Fibroblast of lung (primary cell): ENCODE data around the gene SRR. TPM values are rescaled to one million over a fixed set of nuclear protein-coding genes. Genes with fewer than 3 reads are reported as not detected.
"Not testable (repeated sequence)": the region's sequence is repeated elsewhere in the genome, so short reads cannot be mapped to it uniquely, and the experiment has no call there.

ENCODE experiments used
- DNase-seq, 2 donors: peaks; one replicate each; pipeline versions ENCODE4 v3.0.0 to v3.0.0-alpha.2; 2010; ENCODE audit warnings: low read depth in 2 of 2
- H2AFZ ChIP-seq: 2 replicates; pipeline ENCODE4 v1.5.1; 2012; ENCODE audit warnings: low read length, control low read depth, inconsistent platforms
- H3K27ac ChIP-seq: 2 replicates; pipeline ENCODE4 v1.5.1; 2011; ENCODE audit warnings: low read length, control low read depth; ENCODE audit not compliant: insufficient read depth
- H3K27me3 ChIP-seq: 2 replicates; pipeline ENCODE4 v1.5.1; 2011; ENCODE audit warnings: mild to moderate bottlenecking, low read length; ENCODE audit not compliant: control insufficient read depth, insufficient read depth
- H3K36me3 ChIP-seq: 2 replicates; pipeline ENCODE4 v1.5.1; 2011; ENCODE audit warnings: low read length; ENCODE audit not compliant: control insufficient read depth, insufficient read depth
- H3K4me1 ChIP-seq: 2 replicates; pipeline ENCODE4 v1.5.1; 2011; ENCODE audit warnings: low read length; ENCODE audit not compliant: control insufficient read depth, insufficient read depth; ENCODE audit errors: extremely low read depth
- H3K4me2 ChIP-seq: 2 replicates; pipeline ENCODE4 v1.5.1; 2011; ENCODE audit warnings: low read length, control low read depth; ENCODE audit not compliant: insufficient read depth; ENCODE audit errors: extremely low read depth
- H3K4me3 ChIP-seq, 4 experiments: fragments of 200-600 bp in 1 of 4; sonication (generic) in 1 of 4; replicated peaks in 1 of 4; 2 replicates each; pipeline ENCODE4 v1.5.1; 2011 to 2016; ENCODE audit warnings: low read length in 4 of 4, low read depth in 3 of 4, mild to moderate bottlenecking in 3 of 4, control low read depth in 2 of 4, inconsistent platforms in 1 of 4, mixed read lengths in 1 of 4; ENCODE audit not compliant: insufficient read depth in 1 of 4; ENCODE audit errors: control extremely low read depth in 1 of 4
- H3K79me2 ChIP-seq: 2 replicates; pipeline ENCODE4 v1.5.1; 2012; ENCODE audit warnings: mild to moderate bottlenecking, low read length, inconsistent platforms; ENCODE audit not compliant: control insufficient read depth, insufficient read depth
- H3K9ac ChIP-seq: 2 replicates; pipeline ENCODE4 v1.5.1; 2011; ENCODE audit warnings: mild to moderate bottlenecking, low read length, control low read depth; ENCODE audit not compliant: insufficient read depth
- H3K9me3 ChIP-seq: 2 replicates; pipeline ENCODE4 v1.5.1; 2012; ENCODE audit warnings: low read depth, low read length; ENCODE audit not compliant: control insufficient read depth, insufficient read depth
- H4K20me1 ChIP-seq: 2 replicates; pipeline ENCODE4 v1.5.1; 2011; ENCODE audit warnings: low read length; ENCODE audit not compliant: control insufficient read depth, insufficient read depth; ENCODE audit errors: extremely low read depth
- EZH2 ChIP-seq: IDR thresholded peaks from 2 replicates; pipeline ENCODE4 v1.5.1; 2012; ENCODE audit warnings: low read length, control low read depth, mild to moderate bottlenecking; ENCODE audit errors: missing control alignments
- polyA plus RNA-seq, 2 donors: library from polyadenylated mRNA; depleted of rRNA in 1 of 2; stranded (reverse) in 1 of 2; unstranded in 1 of 2; fragments of >200 nt; gene quantifications; 2 replicates each; pipeline ENCODE4 v1.2.1, GENCODE V29; 2011 to 2012; ENCODE audit warnings: missing spikeins in 1 of 2
- total RNA-seq: library from RNA; depleted of rRNA; stranded (reverse); fragments of >200 nt; gene quantifications from 2 replicates; pipeline ENCODE4 v1.2.1, GENCODE V29; 2014
- TF ChIP-seq, protein P1 (sequence below), 2 donors: IDR thresholded peaks in 1 of 2; conservative IDR thresholded peaks in 1 of 2; 1 replicate in 1 of 2; 2 replicates in 1 of 2; pipeline ENCODE4 v1.5.1; 2011 to 2012; ENCODE audit warnings: low read length in 2 of 2, control low read depth in 1 of 2, inconsistent platforms in 1 of 2, low read depth in 1 of 2, mild to moderate bottlenecking in 1 of 2

SRR gene
- total and polyA plus RNA-seq, 2 donors (not counting 1 experiment from before 2014, with no cell fraction given), result 15.0 to 22.3 TPM

- H3K4me2 ChIP-seq, result peak overlapping the region; percentile 21
- TF ChIP-seq EZH2, result no peak
- TF ChIP-seq, protein P1, sequence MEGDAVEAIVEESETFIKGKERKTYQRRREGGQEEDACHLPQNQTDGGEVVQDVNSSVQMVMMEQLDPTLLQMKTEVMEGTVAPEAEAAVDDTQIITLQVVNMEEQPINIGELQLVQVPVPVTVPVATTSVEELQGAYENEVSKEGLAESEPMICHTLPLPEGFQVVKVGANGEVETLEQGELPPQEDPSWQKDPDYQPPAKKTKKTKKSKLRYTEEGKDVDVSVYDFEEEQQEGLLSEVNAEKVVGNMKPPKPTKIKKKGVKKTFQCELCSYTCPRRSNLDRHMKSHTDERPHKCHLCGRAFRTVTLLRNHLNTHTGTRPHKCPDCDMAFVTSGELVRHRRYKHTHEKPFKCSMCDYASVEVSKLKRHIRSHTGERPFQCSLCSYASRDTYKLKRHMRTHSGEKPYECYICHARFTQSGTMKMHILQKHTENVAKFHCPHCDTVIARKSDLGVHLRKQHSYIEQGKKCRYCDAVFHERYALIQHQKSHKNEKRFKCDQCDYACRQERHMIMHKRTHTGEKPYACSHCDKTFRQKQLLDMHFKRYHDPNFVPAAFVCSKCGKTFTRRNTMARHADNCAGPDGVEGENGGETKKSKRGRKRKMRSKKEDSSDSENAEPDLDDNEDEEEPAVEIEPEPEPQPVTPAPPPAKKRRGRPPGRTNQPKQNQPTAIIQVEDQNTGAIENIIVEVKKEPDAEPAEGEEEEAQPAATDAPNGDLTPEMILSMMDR (conservative IDR thresholded peaks at IDR 0.05 in 1 of 2, IDR thresholded peaks at IDR 0.05 in 1 of 2; ENCODE audit: low read depth in 1 of 2, low read length in 2 of 2), result no peak
- H3K9me3 ChIP-seq, result no peaks in the 10 kb centered on the region
- H3K36me3 ChIP-seq, result no peaks in the 10 kb centered on the region
- H3K4me1 ChIP-seq, result peaks cover 12% of the 10 kb centered on the region
- H3K27ac ChIP-seq, result peak overlapping the region; percentile 19
- no peak overlapping the region for H3K9ac ChIP-seq
- no peaks in the 10 kb centered on the region for H3K79me2 ChIP-seq
- H3K4me3 ChIP-seq, result no peak overlapping the region
- H3K27me3 ChIP-seq, result no peaks in the 10 kb centered on the region
- DNase-seq, result peak; percentile 36 to 53
- H4K20me1 ChIP-seq, result no peaks in the 10 kb centered on the region
- H2AFZ ChIP-seq, result no peak overlapping the region
Measured at GRCh38 chr17:2264067-2264860, 39.5 kb upstream of the SRR start.

GRCh38 chr17:2265166-2265565, 38.6 kb upstream of the SRR start:
- H3K27me3 ChIP-seq, H3K4me3 ChIP-seq, DNase-seq, H3K79me2 ChIP-seq, H3K9ac ChIP-seq, H3K36me3 ChIP-seq, H3K9me3 ChIP-seq, H3K4me2 ChIP-seq, H2AFZ ChIP-seq, H4K20me1 ChIP-seq, H3K27ac ChIP-seq: not testable (repeated sequence)
- H3K4me1 ChIP-seq, result peaks cover 12% of the 10 kb centered on the region

DNA sequence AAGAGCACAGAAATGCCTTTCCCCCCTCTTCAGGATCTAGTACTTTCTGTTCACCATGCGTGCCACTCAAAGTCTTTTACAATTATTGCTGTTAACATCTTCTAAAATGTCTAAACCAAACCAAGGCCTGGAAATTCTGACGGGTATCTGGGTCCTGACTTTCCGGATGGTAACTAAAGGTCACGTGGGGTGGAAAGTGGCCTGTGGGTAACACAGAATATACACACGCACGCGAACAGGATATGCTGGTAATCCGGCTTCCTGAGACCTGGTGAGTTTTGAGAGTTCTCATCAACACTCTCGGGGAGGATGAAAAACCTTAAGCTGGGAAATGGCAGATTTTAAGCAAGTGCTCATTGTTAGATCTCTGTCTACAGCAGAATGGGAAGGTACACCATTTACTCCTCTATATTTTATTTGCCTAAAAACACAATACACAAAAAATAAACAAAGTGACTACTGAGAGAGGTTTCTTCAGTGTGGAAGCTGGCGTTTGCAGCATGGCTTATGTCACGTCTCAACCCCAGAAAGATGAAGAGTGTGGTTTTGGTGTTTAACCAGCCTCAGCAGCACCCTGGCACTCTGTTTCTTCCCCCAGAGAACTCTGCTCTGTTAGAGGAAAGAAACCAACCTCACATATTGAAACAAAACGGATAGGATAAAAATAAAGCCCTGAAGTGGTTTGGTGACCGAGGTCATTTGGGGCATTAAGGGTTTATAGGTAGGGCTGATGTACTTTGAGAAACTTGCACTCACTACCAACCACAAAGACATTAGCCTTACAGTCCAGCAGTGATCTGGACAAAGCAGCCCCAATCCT, 37.5 kb upstream of the SRR start:
- Histone ChIP-seq H3K36me3 (no peaks in the 10 kb centered on the region), H3K4me1 (peaks cover 12% of the 10 kb centered on the region), H3K79me2 (no peaks in the 10 kb centered on the region), H3K4me2 (no peak overlapping the region), H2AFZ (no peak overlapping the region), H3K9me3 (no peaks in the 10 kb centered on the region), H3K4me3 (no peak overlapping the region), H3K9ac (no peak overlapping the region), H3K27ac (no peak overlapping the region), H3K27me3 (no peaks in the 10 kb centered on the region), H4K20me1 (no peaks in the 10 kb centered on the region)
- no peak for DNase-seq
- TF ChIP-seq, protein P1 (conservative IDR thresholded peaks at IDR 0.05 in 1 of 2, IDR thresholded peaks at IDR 0.05 in 1 of 2; ENCODE audit: low read depth in 1 of 2, low read length in 2 of 2), result no peak
- TF ChIP-seq EZH2, result no peak
